Spleen (tissue), 7 donors: ENCODE measurements around the gene MEA1.

Experiments used
- POLR2A ChIP-seq, 3 donors: fragments of 450-650 bp; IDR thresholded peaks; one replicate each; pipeline ENCODE4 v1.5.1; 2017; ENCODE audit warnings: antibody characterized with exemption in 3 of 3, mild to moderate bottlenecking in 1 of 3
- POLR2AphosphoS5 ChIP-seq, 3 donors: sonication (generic); formaldehyde crosslinking; IDR thresholded peaks; one replicate each; pipeline ENCODE4 v1.5.1; 2017; ENCODE audit warnings: antibody characterized with exemption in 3 of 3
- TF ChIP-seq, protein P1 (sequence below), 11 experiments: fragments of 200-600 bp in 7 of 11; fragments of 450-650 bp in 4 of 11; sonication (generic) in 4 of 11; IDR thresholded peaks in 8 of 11; conservative IDR thresholded peaks in 3 of 11; 1 replicate in 7 of 11; 2 replicates in 4 of 11; pipeline versions ENCODE4 v1.4.0 to v1.8.0; 2016 to 2021; ENCODE audit warnings: antibody characterized with exemption in 11 of 11, inconsistent platforms in 4 of 11, mild to moderate bottlenecking in 1 of 11
- donor health status: DM: no; HTN: no; CAD: no; lungs with moderate emphysema.
- donor health status: DM: no; HTN: no; CAD: no.
- donor health status: DM: no; HTN: no; CAD: no.

DNA sequence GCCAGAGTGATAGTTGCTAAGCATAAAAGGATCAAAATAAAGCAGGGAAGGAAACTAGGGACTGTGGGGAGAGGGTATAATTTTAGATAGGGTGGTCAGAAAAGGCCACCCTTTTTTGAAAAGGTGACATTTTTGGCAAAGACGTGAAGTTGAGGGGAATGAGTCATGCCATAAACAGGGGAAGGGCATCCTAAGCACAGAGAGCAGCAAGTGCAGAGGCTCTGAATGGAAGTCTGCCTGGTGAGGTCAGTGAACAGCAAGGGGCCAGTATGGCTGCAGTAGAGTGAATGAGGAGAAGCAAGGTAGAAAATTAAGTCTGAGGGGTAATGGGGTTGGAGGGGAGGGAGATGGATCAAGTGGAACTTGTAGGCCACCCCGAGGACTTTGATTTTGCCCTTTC is 48.1 kb upstream of the MEA1 start:
- TF ChIP-seq POLR2AphosphoS5 (IDR thresholded peaks at IDR 0.05) (no peak), POLR2A (IDR thresholded peaks at IDR 0.05) (no peak)
- TF ChIP-seq, protein P1, sequence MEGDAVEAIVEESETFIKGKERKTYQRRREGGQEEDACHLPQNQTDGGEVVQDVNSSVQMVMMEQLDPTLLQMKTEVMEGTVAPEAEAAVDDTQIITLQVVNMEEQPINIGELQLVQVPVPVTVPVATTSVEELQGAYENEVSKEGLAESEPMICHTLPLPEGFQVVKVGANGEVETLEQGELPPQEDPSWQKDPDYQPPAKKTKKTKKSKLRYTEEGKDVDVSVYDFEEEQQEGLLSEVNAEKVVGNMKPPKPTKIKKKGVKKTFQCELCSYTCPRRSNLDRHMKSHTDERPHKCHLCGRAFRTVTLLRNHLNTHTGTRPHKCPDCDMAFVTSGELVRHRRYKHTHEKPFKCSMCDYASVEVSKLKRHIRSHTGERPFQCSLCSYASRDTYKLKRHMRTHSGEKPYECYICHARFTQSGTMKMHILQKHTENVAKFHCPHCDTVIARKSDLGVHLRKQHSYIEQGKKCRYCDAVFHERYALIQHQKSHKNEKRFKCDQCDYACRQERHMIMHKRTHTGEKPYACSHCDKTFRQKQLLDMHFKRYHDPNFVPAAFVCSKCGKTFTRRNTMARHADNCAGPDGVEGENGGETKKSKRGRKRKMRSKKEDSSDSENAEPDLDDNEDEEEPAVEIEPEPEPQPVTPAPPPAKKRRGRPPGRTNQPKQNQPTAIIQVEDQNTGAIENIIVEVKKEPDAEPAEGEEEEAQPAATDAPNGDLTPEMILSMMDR (IDR thresholded peaks at IDR 0.05 in 8 of 11, conservative IDR thresholded peaks at IDR 0.05 in 3 of 11), result no peak
